ENCODE measurements around the gene RFX4. TPM values are rescaled to one million over a fixed set of nuclear protein-coding genes. Genes with fewer than 3 reads are reported as not detected.

Gene RFX4
- total RNA-seq, 1 experiment from 2014 or later: not detected

GRCh38 chr12:106771425-106771824, 188.6 kb downstream of the RFX4 start:
- ChIA-PET POLR2A (no interaction called here), CTCF (interaction anchor here (0.5 kb wide), 1 partner anchor 21 kb away, joined by 6 read pairs; no protein-coding TSS in a partner anchor), RAD21 (ENCODE audit: low non-redundant PET in 1 of 2, low total read pairs in 2 of 2, uncharacterized antibody in 2 of 2, unreplicated experiment in 2 of 2) (no interaction called here)
- H3K79me2 ChIP-seq (ENCODE audit: insufficient read depth, low read length): peaks cover 18% of the 10 kb centered on the region
- no peak overlapping the region for H3K27ac ChIP-seq (ENCODE audit: low read depth, low read length)
- TF ChIP-seq ZFX (IDR thresholded peaks at IDR 0.05) (no peak), TCF7L2 (IDR thresholded peaks at IDR 0.05; ENCODE audit: borderline replicate concordance, extremely low read depth, insufficient read depth, insufficient read length) (no peak), FOSL1 (IDR thresholded peaks at IDR 0.05; ENCODE audit: low read depth) (no peak), RAD21 (IDR thresholded peaks at IDR 0.05; ENCODE audit: low read depth) (no peak), CBX3 (IDR thresholded peaks at IDR 0.05; ENCODE audit: low read depth) (no peak), SIN3A (IDR thresholded peaks at IDR 0.05; ENCODE audit: low read depth) (no peak), JUND (IDR thresholded peaks at IDR 0.05) (no peak)
- no peaks in the 10 kb centered on the region for H3K36me3 ChIP-seq (ENCODE audit: control insufficient read depth in 1 of 2, insufficient read depth in 2 of 2, low read length in 2 of 2)
- H3K27me3 ChIP-seq (ENCODE audit: insufficient read depth, low read length): no peaks in the 10 kb centered on the region
- H3K4me2 ChIP-seq (ENCODE audit: low read length): no peak overlapping the region
- no peaks in the 10 kb centered on the region for H3K9me3 ChIP-seq (ENCODE audit: control insufficient read depth in 1 of 2, insufficient read depth in 1 of 2, low read depth in 1 of 2, low read length in 2 of 2)
- no peak overlapping the region for H3K9ac ChIP-seq (ENCODE audit: low read length)
- intact Hi-C loops (cut with micrococcal nuclease): no loop called here
- ATAC-seq (no peak), DNase-seq (ENCODE audit: low read depth, low spot score) (no peak)
- H3K4me3 ChIP-seq (replicated peaks in 1 of 2; ENCODE audit: low read depth in 1 of 2, low read length in 2 of 2): no peak overlapping the region
- H4K20me1 ChIP-seq (ENCODE audit: insufficient read depth): no peaks in the 10 kb centered on the region
- no peaks in the 10 kb centered on the region for H3K9me2 ChIP-seq (ENCODE audit: insufficient read depth)
- H2AFZ ChIP-seq (ENCODE audit: low read depth, low read length, poor library complexity, severe bottlenecking): no peak overlapping the region
- peaks cover 2 to 19% of the 10 kb centered on the region in 2 experiments; a peak in 2 of 4 replicates for H3K4me1 ChIP-seq (ENCODE audit: control insufficient read depth in 1 of 2, insufficient read depth in 2 of 2, low read length in 2 of 2)
- no TSS peak for BruUV-seq (replicated peaks)

- TF ChIP-seq POLR2A (IDR thresholded peaks at IDR 0.05; ENCODE audit: borderline replicate concordance, extremely low read depth, insufficient read depth, insufficient read length) (peak; percentile 1), ZFX (IDR thresholded peaks at IDR 0.05) (no peak)
- Histone ChIP-seq H4K20me1 (ENCODE audit: insufficient read depth) (no peaks in the 10 kb centered on the region), H3K4me1 (ENCODE audit: control insufficient read depth in 1 of 2, insufficient read depth in 2 of 2, low read length in 2 of 2) (peaks cover 2 to 19% of the 10 kb centered on the region in 2 experiments; a peak in 2 of 4 replicates), H3K9me2 (ENCODE audit: insufficient read depth) (no peaks in the 10 kb centered on the region), H3K9me3 (ENCODE audit: control insufficient read depth in 1 of 2, insufficient read depth in 1 of 2, low read depth in 1 of 2, low read length in 2 of 2) (no peaks in the 10 kb centered on the region), H3K4me2 (ENCODE audit: low read length) (peak overlapping the region; percentile 87), H3K27ac (ENCODE audit: low read depth, low read length) (peak overlapping the region; percentile 85), H3K27me3 (ENCODE audit: insufficient read depth, low read length) (no peaks in the 10 kb centered on the region), H3K79me2 (ENCODE audit: insufficient read depth, low read length) (peaks cover 37% of the 10 kb centered on the region), H3K4me3 (replicated peaks in 1 of 2; ENCODE audit: low read depth in 1 of 2, low read length in 2 of 2) (peak overlapping the region; percentile 92 to 95), H2AFZ (ENCODE audit: low read depth, low read length, poor library complexity, severe bottlenecking) (peak overlapping the region; percentile 65), H3K9ac (ENCODE audit: low read length) (peak overlapping the region; percentile 42; the same call in 1 of the 2 replicates), H3K36me3 (ENCODE audit: control insufficient read depth in 1 of 2, insufficient read depth in 2 of 2, low read length in 2 of 2) (no peaks in the 10 kb centered on the region)
- ChIA-PET POLR2A (interaction anchor here (1.1 kb wide), 1 partner anchor 8 kb away, joined by 10 read pairs; no protein-coding TSS in a partner anchor), RAD21 (ENCODE audit: low non-redundant PET in 1 of 2, low total read pairs in 2 of 2, uncharacterized antibody in 2 of 2, unreplicated experiment in 2 of 2) (no interaction called here), CTCF (no interaction called here)
- intact Hi-C loops (cut with micrococcal nuclease): no loop called here
- ATAC-seq (no peak), DNase-seq (ENCODE audit: low read depth, low spot score) (no peak)
- TSS peak; percentile 96 for BruUV-seq (replicated peaks)
Measured at GRCh38 chr12:106773286-106774004, 190.6 kb downstream of the RFX4 start.

Measured in HCT116 (cell line).